H9 (cell line): ENCODE measurements around the gene RANGAP1. TPM values are rescaled to one million over a fixed set of nuclear protein-coding genes. Genes with fewer than 3 reads are reported as not detected.

Source experiments
- DNase-seq: peaks from one replicate; pipeline ENCODE4 v3.0.0-alpha.2; 2017
- H2AFZ ChIP-seq: one replicate; pipeline ENCODE4 v1.6.1; 2013; ENCODE audit warnings: mild to moderate bottlenecking, low read length, control low read depth, moderate library complexity
- H2AK5ac ChIP-seq: 2 replicates; pipeline ENCODE4 v1.6.1; 2013; ENCODE audit warnings: low read length, control low read depth, mixed read lengths; ENCODE audit not compliant: insufficient read length
- H2BK120ac ChIP-seq: one replicate; pipeline ENCODE4 v1.6.1; 2013; ENCODE audit warnings: low read depth, mild to moderate bottlenecking, low read length, control low read depth, inconsistent platforms; ENCODE audit not compliant: poor library complexity, severe bottlenecking
- H2BK12ac ChIP-seq: 2 replicates; pipeline ENCODE4 v1.6.1; 2013; ENCODE audit warnings: low read length, control low read depth, mixed read lengths, low read depth; ENCODE audit not compliant: insufficient read length
- H2BK15ac ChIP-seq: 2 replicates; pipeline ENCODE4 v1.6.1; 2013; ENCODE audit warnings: low read depth, low read length, control low read depth
- H2BK20ac ChIP-seq: one replicate; pipeline ENCODE4 v1.6.1; 2013; ENCODE audit warnings: low read depth, mild to moderate bottlenecking, low read length, control low read depth, inconsistent platforms; ENCODE audit not compliant: poor library complexity, severe bottlenecking
- H2BK5ac ChIP-seq: 2 replicates; pipeline ENCODE4 v1.6.1; 2013; ENCODE audit warnings: low read length, control low read depth, mixed read lengths; ENCODE audit not compliant: insufficient read length
- H3K14ac ChIP-seq: 2 replicates; pipeline ENCODE4 v1.6.1; 2013; ENCODE audit warnings: low read length, control low read depth; ENCODE audit not compliant: insufficient read depth
- H3K18ac ChIP-seq: 2 replicates; pipeline ENCODE4 v1.6.1; 2013; ENCODE audit warnings: low read depth, mild to moderate bottlenecking, mixed read lengths, low read length, control low read depth; ENCODE audit not compliant: insufficient read length
- H3K23ac ChIP-seq: 2 replicates; pipeline ENCODE4 v1.6.1; 2013; ENCODE audit warnings: low read length, control low read depth, mixed read lengths, low read depth; ENCODE audit not compliant: insufficient read length
- H3K23me2 ChIP-seq: 2 replicates; pipeline ENCODE4 v1.6.1; 2013; ENCODE audit warnings: low read depth, mild to moderate bottlenecking, mixed read lengths, low read length, control low read depth; ENCODE audit not compliant: insufficient read length, poor library complexity, severe bottlenecking
- H3K27ac ChIP-seq: 2 replicates; pipeline ENCODE4 v1.5.1; 2013; ENCODE audit warnings: low read length, control low read depth, mixed read lengths, low read depth; ENCODE audit not compliant: insufficient read length
- H3K27me3 ChIP-seq: 2 replicates; pipeline ENCODE4 v1.6.1; 2013; ENCODE audit warnings: low read length, control low read depth, inconsistent platforms; ENCODE audit not compliant: insufficient read depth
- H3K4ac ChIP-seq: 2 replicates; pipeline ENCODE4 v1.6.1; 2013; ENCODE audit warnings: low read depth, mild to moderate bottlenecking, control low read depth, inconsistent platforms, low read length, moderate library complexity
- H3K4me1 ChIP-seq: 2 replicates; pipeline ENCODE4 v1.6.1; 2013; ENCODE audit warnings: low read length, control low read depth, inconsistent platforms; ENCODE audit not compliant: insufficient read depth
- H3K4me2 ChIP-seq: 2 replicates; pipeline ENCODE4 v1.6.1; 2013; ENCODE audit warnings: low read length, control low read depth, mixed read lengths; ENCODE audit not compliant: insufficient read length, insufficient read depth
- H3K56ac ChIP-seq: 2 replicates; pipeline ENCODE4 v1.6.1; 2013; ENCODE audit warnings: low read depth, mild to moderate bottlenecking, mixed read lengths, low read length, control low read depth; ENCODE audit not compliant: insufficient read length
- H3K79me1 ChIP-seq: 2 replicates; pipeline ENCODE4 v1.6.1; 2013; ENCODE audit warnings: low read depth, mild to moderate bottlenecking, moderate library complexity, low read length, control low read depth, inconsistent platforms; ENCODE audit not compliant: insufficient read depth, poor library complexity, severe bottlenecking
- H3K79me2 ChIP-seq: 2 replicates; pipeline ENCODE4 v1.6.1; 2013; ENCODE audit warnings: low read length, control low read depth, inconsistent platforms; ENCODE audit not compliant: insufficient read depth
- H3K9ac ChIP-seq: 2 replicates; pipeline ENCODE4 v1.6.1; 2013; ENCODE audit warnings: low read length, control low read depth, mixed read lengths; ENCODE audit not compliant: insufficient read length; ENCODE audit errors: extremely low read depth
- H3K9me3 ChIP-seq: one replicate; pipeline ENCODE4 v1.6.1; 2013; ENCODE audit warnings: low read depth, low read length, inconsistent platforms; ENCODE audit not compliant: control insufficient read depth
- H3T11ph ChIP-seq: one replicate; pipeline ENCODE4 v1.6.1; 2013; ENCODE audit warnings: mild to moderate bottlenecking, low read length, control low read depth, inconsistent platforms
- H4K20me1 ChIP-seq: one replicate; pipeline ENCODE4 v1.6.1; 2013; ENCODE audit not compliant: control insufficient read depth, insufficient read length, insufficient read depth
- H4K5ac ChIP-seq: 2 replicates; pipeline ENCODE4 v1.6.1; 2013; ENCODE audit warnings: low read depth, mild to moderate bottlenecking, mixed read lengths, low read length, control low read depth; ENCODE audit not compliant: insufficient read length
- H4K8ac ChIP-seq: replicated peaks from 2 replicates; pipeline ENCODE4 v1.6.1; 2013; ENCODE audit warnings: low read length, control low read depth, mixed read lengths, low read depth; ENCODE audit not compliant: insufficient read length
- H4K91ac ChIP-seq: 2 replicates; pipeline ENCODE4 v1.6.1; 2013; ENCODE audit warnings: low read depth, mild to moderate bottlenecking, moderate library complexity, mixed read lengths, low read length, control low read depth; ENCODE audit not compliant: insufficient read length
- H3K27ac Mint-ChIP-seq, 3 experiments: 2 replicates in 2 of 3; 3 replicates in 1 of 3; pipeline ENCODE4 v1.8.0; 2020 to 2021; ENCODE audit warnings: mixed read lengths in 3 of 3, mild to moderate bottlenecking in 1 of 3, moderate library complexity in 1 of 3
- H3K27me3 Mint-ChIP-seq: 2 replicates; pipeline ENCODE4 v1.8.0; 2021; ENCODE audit warnings: low read depth, mild to moderate bottlenecking, moderate library complexity, mixed read lengths
- H3K36me3 Mint-ChIP-seq, 3 experiments: 2 replicates in 2 of 3; 3 replicates in 1 of 3; pipeline ENCODE4 v1.8.0; 2020 to 2021; ENCODE audit warnings: low read depth in 3 of 3, mixed read lengths in 3 of 3; ENCODE audit not compliant: insufficient read depth in 1 of 3
- H3K4me1 Mint-ChIP-seq, 2 experiments: 2 replicates each; pipeline ENCODE4 v1.8.0; 2020; ENCODE audit warnings: mixed read lengths in 2 of 2
- H3K4me3 Mint-ChIP-seq, 2 experiments: 2 replicates in 1 of 2; 3 replicates in 1 of 2; pipeline ENCODE4 v1.8.0; 2020 to 2021; ENCODE audit warnings: mild to moderate bottlenecking in 2 of 2, mixed read lengths in 2 of 2, moderate library complexity in 1 of 2
- H3K9me3 Mint-ChIP-seq, 2 experiments: 2 replicates in 1 of 2; 3 replicates in 1 of 2; pipeline ENCODE4 v1.8.0; 2020; ENCODE audit warnings: mild to moderate bottlenecking in 2 of 2, mixed read lengths in 2 of 2, moderate library complexity in 1 of 2
- WGBS: extraction: QIAGEN DNeasy Blood & Tissue Kit; methylation state at CpG from one replicate; pipeline ENCODE4 v1.1.7; 2013; ENCODE audit warnings: missing lambda C conversion rate, low lambda C conversion rate, mixed read lengths; ENCODE audit not compliant: insufficient read length; ENCODE audit errors: extremely low coverage; 5-methylcytosine and 5-hydroxymethylcytosine counted together
- total RNA-seq: library from RNA; stranded (reverse); gene quantifications from 2 replicates; pipeline ENCODE4 v1.2.1, GENCODE V29; 2021
- TF ChIP-seq, protein P1 (sequence below): fragments of 200-600 bp; sonication (generic); conservative IDR thresholded peaks from 3 replicates; pipeline ENCODE4 v1.8.0; 2021; ENCODE audit warnings: antibody characterized with exemption, mild to moderate bottlenecking

The RANGAP1 gene
- total RNA-seq, 1 experiment from 2014 or later, result 130 TPM

- Mint-ChIP-seq H3K4me1 (peaks cover 22% of the 10 kb centered on the region in 2 experiments), H3K36me3 (peaks cover 0 to 14% (median 10%) of the 10 kb centered on the region in 3 experiments; a peak in 6 of 7 replicates), H3K4me3 (peak overlapping the region; percentile 73 to 78), H3K27me3 (peaks cover 2% of the 10 kb centered on the region; the same call in 1 of the 2 replicates), H3K9me3 (no peaks in the 10 kb centered on the region), H3K27ac (no peak overlapping the region)
- Histone ChIP-seq H2BK120ac (no peak overlapping the region), H4K91ac (no peak overlapping the region), H2BK20ac (no peak overlapping the region), H4K5ac (no peak overlapping the region), H3K56ac (no peak overlapping the region), H3K18ac (peak overlapping the region; percentile 37), H3K9ac (peak overlapping the region; percentile 46), H3K79me1 (no peaks in the 10 kb centered on the region), H2AK5ac (no peak overlapping the region), H3K27me3 (no peaks in the 10 kb centered on the region), H4K20me1 (no peaks in the 10 kb centered on the region), H3K14ac (peak overlapping the region; percentile 37; the same call in 1 of the 2 replicates), H3K23ac (no peak overlapping the region), H3K23me2 (peaks cover 10% of the 10 kb centered on the region), H2AFZ (no peak overlapping the region), H2BK5ac (no peak overlapping the region), H2BK12ac (no peak overlapping the region), H3T11ph (no peak overlapping the region), H3K4me1 (peaks cover 5% of the 10 kb centered on the region; the same call in 1 of the 2 replicates), H4K8ac (no peak overlapping the region), H3K9me3 (no peaks in the 10 kb centered on the region), H3K27ac (no peak overlapping the region), H3K4ac (no peak overlapping the region), H3K4me2 (peak overlapping the region; percentile 54), H2BK15ac (no peak overlapping the region), H3K79me2 (peaks cover 10% of the 10 kb centered on the region; the same call in 1 of the 2 replicates)
- DNase-seq, result no peak
- no CpG with 5 or more reads among the region's 60 CpGs for WGBS
- TF ChIP-seq, protein P1, sequence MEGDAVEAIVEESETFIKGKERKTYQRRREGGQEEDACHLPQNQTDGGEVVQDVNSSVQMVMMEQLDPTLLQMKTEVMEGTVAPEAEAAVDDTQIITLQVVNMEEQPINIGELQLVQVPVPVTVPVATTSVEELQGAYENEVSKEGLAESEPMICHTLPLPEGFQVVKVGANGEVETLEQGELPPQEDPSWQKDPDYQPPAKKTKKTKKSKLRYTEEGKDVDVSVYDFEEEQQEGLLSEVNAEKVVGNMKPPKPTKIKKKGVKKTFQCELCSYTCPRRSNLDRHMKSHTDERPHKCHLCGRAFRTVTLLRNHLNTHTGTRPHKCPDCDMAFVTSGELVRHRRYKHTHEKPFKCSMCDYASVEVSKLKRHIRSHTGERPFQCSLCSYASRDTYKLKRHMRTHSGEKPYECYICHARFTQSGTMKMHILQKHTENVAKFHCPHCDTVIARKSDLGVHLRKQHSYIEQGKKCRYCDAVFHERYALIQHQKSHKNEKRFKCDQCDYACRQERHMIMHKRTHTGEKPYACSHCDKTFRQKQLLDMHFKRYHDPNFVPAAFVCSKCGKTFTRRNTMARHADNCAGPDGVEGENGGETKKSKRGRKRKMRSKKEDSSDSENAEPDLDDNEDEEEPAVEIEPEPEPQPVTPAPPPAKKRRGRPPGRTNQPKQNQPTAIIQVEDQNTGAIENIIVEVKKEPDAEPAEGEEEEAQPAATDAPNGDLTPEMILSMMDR, result no peak
These were observed 16.2 kb upstream of the RANGAP1 start for GRCh38 chr22:41302021-41302767.
